K562 (cell line): ENCODE data around the gene CNPPD1. TPM values are rescaled to one million over a fixed set of nuclear protein-coding genes. Genes with fewer than 3 reads are reported as not detected.

Experiments used
- ARID4B ChIP-seq: sonication (generic); formaldehyde crosslinking; IDR thresholded peaks from 2 replicates; pipeline ENCODE4 v1.8.0; 2022; ENCODE audit warnings: mild to moderate bottlenecking, missing genetic modification reagents
- KLF1 ChIP-seq: fragments of 450-650 bp; IDR thresholded peaks from 2 replicates; pipeline ENCODE4 v1.6.1; 2016; ENCODE audit warnings: missing genetic modification characterization, missing compliant biosample characterization
- PBX2 ChIP-seq, 2 experiments: IDR thresholded peaks in 1 of 2; conservative IDR thresholded peaks in 1 of 2; 2 replicates each; pipeline ENCODE4 v1.6.1; 2016; ENCODE audit warnings: low read depth in 2 of 2, mild to moderate bottlenecking in 1 of 2, missing compliant biosample characterization in 1 of 2, missing genetic modification characterization in 1 of 2, moderate library complexity in 1 of 2
- RCOR1 ChIP-seq, 2 experiments: IDR thresholded peaks; 2 replicates each; pipeline ENCODE4 v1.6.1; 2012; ENCODE audit warnings: low read depth in 2 of 2, low read length in 2 of 2, borderline replicate concordance in 1 of 2, improper control_type of control experiment in 1 of 2
- REST ChIP-seq, 2 experiments: fragments of 450-650 bp; formaldehyde crosslinking in 1 of 2; IDR thresholded peaks; 2 replicates each; pipeline versions ENCODE4 v1.4.0 to v1.6.1; 2014 to 2020; ENCODE audit warnings: mild to moderate bottlenecking in 2 of 2, borderline replicate concordance in 1 of 2, low read depth in 1 of 2
- SAFB2 ChIP-seq: fragments of 200-400 bp; formaldehyde crosslinking; IDR thresholded peaks from 2 replicates; pipeline ENCODE4 v1.6.1; 2018; ENCODE audit warnings: borderline replicate concordance, low read length, low read depth, moderate library complexity; ENCODE audit not compliant: severe bottlenecking
- ZBTB17 ChIP-seq: fragments of 450-650 bp; formaldehyde crosslinking; IDR thresholded peaks from 2 replicates; pipeline ENCODE4 v1.4.0; 2020; ENCODE audit warnings: mild to moderate bottlenecking
- polyA plus RNA-seq, 8 experiments: library from polyadenylated mRNA; depleted of rRNA in 4 of 8; stranded (reverse) in 5 of 8; unstranded in 3 of 8; fragments of >200 nt; fragmentation: Nextera tagmentation in 2 of 8; fragmentation: Illumina TruSeq in 1 of 8; extraction: Ambion mirVana in 2 of 8; extraction: Trizol in 1 of 8; gene quantifications; 2 replicates each; pipeline versions ENCODE4 v1.2.1 to v1.2.3, GENCODE V29; 2011 to 2014; ENCODE audit warnings: inconsistent platforms in 1 of 8, missing spikeins in 1 of 8
- total RNA-seq, 7 experiments: library from RNA; depleted of rRNA in 6 of 7; stranded (reverse); fragments of >200 nt in 6 of 7; fragmentation: Illumina TruSeq in 2 of 7; extraction: Trizol in 2 of 7; gene quantifications; 2 replicates each; pipeline versions ENCODE4 v1.2.1 to v1.2.3, GENCODE V29; 2011 to 2021; ENCODE audit warnings: low replicate concordance in 1 of 7
- TF ChIP-seq, protein P1 (sequence below): sonication (generic); formaldehyde crosslinking; IDR thresholded peaks from 2 replicates; pipeline ENCODE4 v1.8.0; 2022; ENCODE audit warnings: mild to moderate bottlenecking, missing genetic modification reagents

Gene CNPPD1
- total and polyA plus RNA-seq, 9 of the 15 experiments (the other 6 are each of a cell fraction or from before 2014, with no cell fraction given), result 9.9 to 53.5 (median 27.0) TPM

- TF ChIP-seq REST (IDR thresholded peaks at IDR 0.05; ENCODE audit: borderline replicate concordance), result peak; percentile 93
- TF ChIP-seq REST (CRISPR knock-in tag; IDR thresholded peaks at IDR 0.05; ENCODE audit: low read depth), result peak; percentile 53; the same call in 1 of the 2 replicates
- no peak for TF ChIP-seq ZBTB17 (CRISPR knock-in tag)
- TF ChIP-seq KLF1 (tag), result peak; percentile 85
- TF ChIP-seq, protein P1, sequence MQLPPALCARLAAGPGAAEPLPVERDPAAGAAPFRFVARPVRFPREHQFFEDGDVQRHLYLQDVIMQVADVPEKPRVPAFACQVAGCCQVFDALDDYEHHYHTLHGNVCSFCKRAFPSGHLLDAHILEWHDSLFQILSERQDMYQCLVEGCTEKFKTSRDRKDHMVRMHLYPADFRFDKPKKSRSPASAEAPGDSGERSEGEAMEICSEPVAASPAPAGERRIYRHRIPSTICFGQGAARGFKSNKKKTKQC (CRISPR knock-in tag), result no peak
- no peak for TF ChIP-seq SAFB2
- TF ChIP-seq RCOR1 (IDR thresholded peaks at IDR 0.05; ENCODE audit: borderline replicate concordance in 1 of 2, low read depth in 2 of 2, low read length in 2 of 2), result no peak
- TF ChIP-seq PBX2 (CRISPR knock-in tag; IDR thresholded peaks at IDR 0.05; ENCODE audit: low read depth), result no peak
- TF ChIP-seq PBX2 (tag; conservative IDR thresholded peaks at IDR 0.05; ENCODE audit: low read depth), result no peak
- peak; percentile 65; the same call in 1 of the 2 replicates for TF ChIP-seq ARID4B (CRISPR knock-in tag)
These were observed 1.0 kb upstream of the CNPPD1 start, which contains the start of gene RETREG2 (continued) for GRCh38 chr2:219177552-219178376.
